Measurements from ENCODE around the gene MAPK8.

The MAPK8 gene

GRCh38 chr10:48389272-48389671, 82.8 kb downstream of the MAPK8 start:
- no peak for DNase-seq (ENCODE audit: extremely low read depth, low read depth)
- TF ChIP-seq, protein P1, sequence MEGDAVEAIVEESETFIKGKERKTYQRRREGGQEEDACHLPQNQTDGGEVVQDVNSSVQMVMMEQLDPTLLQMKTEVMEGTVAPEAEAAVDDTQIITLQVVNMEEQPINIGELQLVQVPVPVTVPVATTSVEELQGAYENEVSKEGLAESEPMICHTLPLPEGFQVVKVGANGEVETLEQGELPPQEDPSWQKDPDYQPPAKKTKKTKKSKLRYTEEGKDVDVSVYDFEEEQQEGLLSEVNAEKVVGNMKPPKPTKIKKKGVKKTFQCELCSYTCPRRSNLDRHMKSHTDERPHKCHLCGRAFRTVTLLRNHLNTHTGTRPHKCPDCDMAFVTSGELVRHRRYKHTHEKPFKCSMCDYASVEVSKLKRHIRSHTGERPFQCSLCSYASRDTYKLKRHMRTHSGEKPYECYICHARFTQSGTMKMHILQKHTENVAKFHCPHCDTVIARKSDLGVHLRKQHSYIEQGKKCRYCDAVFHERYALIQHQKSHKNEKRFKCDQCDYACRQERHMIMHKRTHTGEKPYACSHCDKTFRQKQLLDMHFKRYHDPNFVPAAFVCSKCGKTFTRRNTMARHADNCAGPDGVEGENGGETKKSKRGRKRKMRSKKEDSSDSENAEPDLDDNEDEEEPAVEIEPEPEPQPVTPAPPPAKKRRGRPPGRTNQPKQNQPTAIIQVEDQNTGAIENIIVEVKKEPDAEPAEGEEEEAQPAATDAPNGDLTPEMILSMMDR (IDR thresholded peaks at IDR 0.05; ENCODE audit: low read depth, low read length): no peak

DNA sequence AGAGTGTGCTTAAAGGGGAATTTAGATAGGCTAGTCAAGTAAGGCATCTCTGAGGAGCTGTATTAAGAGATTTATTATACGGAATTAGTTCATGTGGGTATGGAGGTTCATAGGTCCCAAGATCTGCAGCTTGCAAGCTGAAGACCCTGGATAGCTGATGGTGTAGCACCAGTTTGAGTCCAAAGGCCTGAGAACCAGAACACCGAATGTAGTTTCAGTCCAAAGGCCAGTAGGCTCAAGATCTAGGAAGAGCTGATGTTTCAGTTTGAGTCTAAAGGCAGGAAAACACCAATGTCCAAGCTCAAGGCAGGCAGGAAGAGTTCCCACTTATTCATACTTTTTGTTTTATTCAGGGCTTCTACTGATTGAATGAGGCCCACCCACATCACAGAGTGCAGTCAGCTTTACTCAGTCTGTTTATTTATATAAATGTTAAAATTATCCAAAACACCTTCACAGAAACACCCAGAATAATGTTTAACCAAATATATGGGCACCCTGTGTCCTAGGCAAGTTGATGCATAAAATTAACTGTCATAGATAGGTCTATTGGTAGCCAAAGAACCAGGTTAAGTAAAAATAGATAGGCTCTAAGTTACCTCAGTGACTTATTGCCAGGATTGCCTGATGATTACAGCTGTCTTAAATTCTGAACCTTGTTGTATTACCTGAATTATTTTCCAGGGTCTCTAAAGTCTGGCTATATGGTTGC, 83.5 kb downstream of the MAPK8 start:
- DNase-seq (ENCODE audit: extremely low read depth, low read depth): no peak
- TF ChIP-seq, protein P1 (IDR thresholded peaks at IDR 0.05; ENCODE audit: low read depth, low read length): no peak

DNA sequence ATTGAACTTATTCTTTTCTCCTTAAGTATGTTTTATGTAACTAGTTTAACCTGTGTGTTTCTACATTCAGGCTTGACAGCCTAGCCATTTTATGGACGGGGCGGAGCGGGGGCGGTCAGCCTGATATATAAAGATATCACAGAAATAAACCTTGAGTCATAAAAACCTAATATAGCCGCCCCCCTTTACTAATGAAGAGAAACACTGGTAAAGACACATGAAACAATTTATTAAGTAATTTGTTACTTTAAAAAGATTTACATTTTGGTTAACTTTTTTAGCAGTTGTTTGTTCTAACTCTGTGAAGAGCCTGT, 84.0 kb downstream of the MAPK8 start:
- TF ChIP-seq, protein P1 (IDR thresholded peaks at IDR 0.05; ENCODE audit: low read depth, low read length): no peak
- DNase-seq (ENCODE audit: extremely low read depth, low read depth): no peak

DNA sequence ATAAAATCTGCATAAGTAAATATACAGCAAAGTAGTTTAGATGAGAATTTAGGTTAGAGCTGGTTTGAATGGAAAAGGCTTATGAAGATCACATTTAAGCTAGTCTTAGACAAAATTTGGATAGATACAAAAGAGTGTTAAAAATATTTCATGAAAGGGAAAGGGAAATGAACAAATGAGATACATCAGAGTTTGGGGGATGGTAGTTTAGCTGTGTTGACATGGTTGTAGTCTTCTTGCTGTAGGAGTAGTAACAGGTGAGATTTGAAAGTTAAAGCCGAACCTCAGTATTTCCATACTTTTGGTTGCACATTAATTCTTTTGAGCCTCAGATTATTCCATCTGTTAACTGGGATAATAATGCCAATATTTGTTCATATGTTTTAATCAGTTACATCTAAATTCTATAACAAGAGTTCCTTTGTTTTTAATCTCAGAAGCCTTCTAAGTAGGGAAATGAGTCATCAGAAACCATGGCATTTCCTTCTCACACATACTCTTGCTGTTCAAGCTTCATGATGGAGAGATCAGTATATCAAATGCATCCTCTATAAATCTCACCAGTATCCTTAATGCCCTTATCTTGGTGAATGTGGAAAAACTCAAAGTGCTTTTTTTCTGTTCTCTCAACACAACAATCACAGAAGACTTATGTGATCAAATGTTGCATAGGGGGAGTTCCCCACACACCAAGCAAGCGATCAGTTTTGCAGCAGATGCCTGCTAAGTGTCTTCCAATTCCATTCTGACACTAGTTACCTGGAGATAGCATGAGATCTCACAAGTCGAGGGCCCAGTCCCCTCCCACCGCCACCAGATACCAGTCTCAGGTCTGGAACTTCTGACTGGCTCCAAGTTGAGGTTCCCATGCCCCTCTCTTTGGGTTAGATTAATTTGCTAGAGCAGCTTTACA, 84.7 kb downstream of the MAPK8 start:
- TF ChIP-seq, protein P1 (IDR thresholded peaks at IDR 0.05; ENCODE audit: low read depth, low read length): no peak

GRCh38 chr10:48391994-48392393, 85.5 kb downstream of the MAPK8 start:
- TF ChIP-seq, protein P1 (IDR thresholded peaks at IDR 0.05; ENCODE audit: low read depth, low read length): no peak
- DNase-seq (ENCODE audit: extremely low read depth, low read depth): no peak

More for the DNA sequence above, 84.7 kb downstream of the MAPK8 start:
- no peak for DNase-seq (ENCODE audit: extremely low read depth, low read depth)

DNA sequence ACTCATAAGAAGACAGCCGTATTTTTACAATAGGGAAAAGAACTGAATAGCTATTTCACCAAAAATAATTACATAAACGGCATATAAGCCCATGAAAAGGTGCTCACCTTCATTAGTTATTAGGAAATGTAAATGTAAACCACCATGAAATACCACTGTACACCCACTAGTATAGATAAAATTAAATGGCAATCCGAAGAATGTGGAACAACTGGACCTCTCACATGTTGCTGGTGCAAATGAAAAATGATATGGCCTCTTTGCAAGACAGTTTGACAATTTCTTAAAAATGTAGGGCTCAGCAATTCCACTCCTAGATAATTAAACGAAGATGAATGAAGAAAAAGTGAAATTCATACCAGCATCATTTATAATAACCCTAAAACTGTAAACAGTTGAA, 91.8 kb downstream of the MAPK8 start:
- TF ChIP-seq, protein P1 (IDR thresholded peaks at IDR 0.05; ENCODE audit: low read depth, low read length): no peak
- DNase-seq (ENCODE audit: extremely low read depth, low read depth): no peak

DNA sequence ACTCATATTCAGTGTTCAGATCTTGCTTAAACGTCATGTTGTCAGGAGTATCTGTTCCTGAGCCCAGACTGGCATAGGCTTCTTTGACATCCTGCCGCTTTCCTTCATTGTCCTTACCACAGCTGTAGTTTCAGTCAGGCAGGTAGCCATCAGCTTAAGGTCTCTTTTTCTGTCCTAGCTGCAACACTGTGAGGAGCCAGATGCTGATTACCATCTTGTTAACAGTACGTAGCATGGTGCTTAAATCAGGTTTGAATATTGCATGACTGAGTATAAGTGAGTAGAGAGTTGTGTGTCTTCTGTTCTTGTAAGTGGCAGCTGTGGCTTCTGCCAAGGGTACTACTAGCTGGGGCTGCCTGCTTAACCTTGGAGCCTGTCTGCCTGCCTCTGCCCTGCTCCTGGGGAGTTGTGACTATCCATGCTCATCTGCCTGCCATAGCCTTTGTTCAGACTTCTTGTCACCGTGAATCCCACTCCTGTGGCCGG, 92.6 kb downstream of the MAPK8 start:
- TF ChIP-seq, protein P1 (IDR thresholded peaks at IDR 0.05; ENCODE audit: low read depth, low read length): no peak
- no peak for DNase-seq (ENCODE audit: extremely low read depth, low read depth)

Data from AG09319 (cell line).